Esophagus muscularis mucosa (tissue), 4 donors: ENCODE data around the gene WWC1. TPM values are rescaled to one million over a fixed set of nuclear protein-coding genes. Genes with fewer than 3 reads are reported as not detected.

Experiments
- DNase-seq: peaks from one replicate; pipeline ENCODE4 v3.0.0-alpha.2; 2017; ENCODE audit errors: extremely low spot score
- H3K27ac ChIP-seq, 4 donors: fragments of 200-600 bp; sonication (generic); replicated peaks in 1 of 4; 1 replicate in 3 of 4; 2 replicates in 1 of 4; pipeline ENCODE4 v1.5.1; 2016 to 2019; ENCODE audit warnings: mild to moderate bottlenecking in 1 of 4
- H3K27me3 ChIP-seq, 4 donors: fragments of 200-600 bp; sonication (generic); one replicate each; pipeline versions ENCODE4 v1.5.1 to v1.6.0; 2016 to 2019
- H3K36me3 ChIP-seq, 4 donors: fragments of 200-600 bp; sonication (generic); one replicate each; pipeline ENCODE4 v1.5.1; 2016 to 2019
- H3K4me1 ChIP-seq, 4 donors: fragments of 200-600 bp; sonication (generic); one replicate each; pipeline ENCODE4 v1.5.1; 2016 to 2019
- H3K4me3 ChIP-seq, 4 donors: fragments of 200-600 bp; sonication (generic); 1 replicate in 2 of 4; 2 replicates in 2 of 4; pipeline ENCODE4 v1.5.1; 2016 to 2019; ENCODE audit warnings: mild to moderate bottlenecking in 4 of 4, moderate library complexity in 1 of 4
- H3K9me3 ChIP-seq, 4 donors: fragments of 200-600 bp; sonication (generic); 1 replicate in 3 of 4; 2 replicates in 1 of 4; pipeline ENCODE4 v1.5.1; 2016 to 2019
- EP300 ChIP-seq: sonication (generic); formaldehyde crosslinking; IDR thresholded peaks from one replicate; pipeline ENCODE4 v1.6.1; 2017; ENCODE audit warnings: antibody characterized with exemption
- POLR2A ChIP-seq: fragments of 450-650 bp; IDR thresholded peaks from one replicate; pipeline ENCODE4 v1.6.1; 2017; ENCODE audit warnings: antibody characterized with exemption, moderate library complexity, mild to moderate bottlenecking, low read depth
- POLR2AphosphoS5 ChIP-seq, 2 donors: sonication (generic); formaldehyde crosslinking; IDR thresholded peaks; one replicate each; pipeline ENCODE4 v1.6.1; 2017; ENCODE audit warnings: antibody characterized with exemption in 2 of 2
- WGBS: methylation state at CpG from one replicate; pipeline ENCODE4 v1.1.5; 2018; 5-methylcytosine and 5-hydroxymethylcytosine counted together
- intact Hi-C: fragments of 100-400 bp; cut with DNase I; formaldehyde crosslinking; loops from one replicate; pipeline ENCODE4 v1.15.1; 2023
- total RNA-seq, 4 donors: library from RNA; depleted of rRNA; stranded (reverse); fragments of >200 nt; gene quantifications; one replicate each; pipeline versions ENCODE4 v1.1.0 to v1.2.1, GENCODE V29; 2016
- TF ChIP-seq, protein P1 (sequence below), 3 experiments: fragments of 200-600 bp in 2 of 3; fragments of 450-650 bp in 1 of 3; sonication (generic) in 2 of 3; IDR thresholded peaks; one replicate each; pipeline ENCODE4 v1.5.1; 2017 to 2019; ENCODE audit warnings: antibody characterized with exemption in 3 of 3, mild to moderate bottlenecking in 2 of 3, moderate library complexity in 1 of 3

Gene WWC1
- total RNA-seq, 4 donors from 2014 or later, result 2.1 to 6.2 (median 3.2) TPM

DNA sequence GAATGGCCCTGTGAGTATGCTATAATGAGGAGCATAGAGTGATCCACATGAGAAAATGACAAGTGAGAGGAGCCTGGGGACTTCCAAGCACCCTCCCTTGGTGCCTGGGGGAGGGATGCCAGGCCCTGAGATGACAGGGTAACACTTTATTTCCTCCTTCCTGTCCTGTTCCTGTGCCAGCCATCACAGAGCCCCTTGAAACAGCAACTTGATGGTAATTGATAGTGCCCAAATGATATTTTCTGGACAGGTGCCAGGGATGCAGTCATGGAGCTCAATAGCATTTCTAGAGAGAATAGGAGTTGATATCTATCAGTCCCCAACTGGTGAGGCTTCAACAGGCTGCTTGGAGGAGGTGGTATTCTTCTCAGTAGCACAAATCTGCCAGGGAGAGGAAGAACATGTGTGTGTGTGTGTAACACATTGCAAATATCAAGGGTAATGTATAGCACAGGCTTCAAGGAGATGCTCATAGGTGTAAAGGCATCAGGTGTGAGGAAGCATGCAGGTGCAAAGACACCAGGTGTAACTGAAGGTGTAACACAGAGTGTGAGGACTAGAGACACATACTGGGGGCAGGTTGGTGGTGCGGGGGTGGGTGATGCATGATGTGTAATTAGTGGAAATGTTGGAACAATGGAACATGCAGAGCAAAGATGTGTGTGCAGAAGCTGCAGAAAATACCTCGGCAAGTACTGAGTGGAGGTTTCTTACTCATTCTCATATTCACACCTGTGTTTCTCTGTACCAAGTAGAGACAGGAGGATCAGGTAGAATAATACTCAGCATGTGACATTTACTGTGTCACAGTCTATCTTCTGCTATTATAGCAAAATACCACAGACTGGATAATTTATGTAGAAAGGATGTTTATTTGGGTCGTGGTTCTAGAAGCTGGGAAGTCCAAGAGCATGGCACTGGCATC, 18.1 kb upstream of the WWC1 start:
- Histone ChIP-seq H3K36me3 (no peaks in the 10 kb centered on the region), H3K27me3 (peaks cover 0 to 4% (median 0%) of the 10 kb centered on the region in 4 donors), H3K9me3 (no peaks in the 10 kb centered on the region), H3K4me1 (peaks cover 13 to 16% (median 14%) of the 10 kb centered on the region in 4 donors), H3K27ac (no peak overlapping the region), H3K4me3 (no peak overlapping the region)
- TF ChIP-seq POLR2AphosphoS5 (IDR thresholded peaks at IDR 0.05), result no peak
- TF ChIP-seq POLR2A, result no peak
- TF ChIP-seq, protein P1, sequence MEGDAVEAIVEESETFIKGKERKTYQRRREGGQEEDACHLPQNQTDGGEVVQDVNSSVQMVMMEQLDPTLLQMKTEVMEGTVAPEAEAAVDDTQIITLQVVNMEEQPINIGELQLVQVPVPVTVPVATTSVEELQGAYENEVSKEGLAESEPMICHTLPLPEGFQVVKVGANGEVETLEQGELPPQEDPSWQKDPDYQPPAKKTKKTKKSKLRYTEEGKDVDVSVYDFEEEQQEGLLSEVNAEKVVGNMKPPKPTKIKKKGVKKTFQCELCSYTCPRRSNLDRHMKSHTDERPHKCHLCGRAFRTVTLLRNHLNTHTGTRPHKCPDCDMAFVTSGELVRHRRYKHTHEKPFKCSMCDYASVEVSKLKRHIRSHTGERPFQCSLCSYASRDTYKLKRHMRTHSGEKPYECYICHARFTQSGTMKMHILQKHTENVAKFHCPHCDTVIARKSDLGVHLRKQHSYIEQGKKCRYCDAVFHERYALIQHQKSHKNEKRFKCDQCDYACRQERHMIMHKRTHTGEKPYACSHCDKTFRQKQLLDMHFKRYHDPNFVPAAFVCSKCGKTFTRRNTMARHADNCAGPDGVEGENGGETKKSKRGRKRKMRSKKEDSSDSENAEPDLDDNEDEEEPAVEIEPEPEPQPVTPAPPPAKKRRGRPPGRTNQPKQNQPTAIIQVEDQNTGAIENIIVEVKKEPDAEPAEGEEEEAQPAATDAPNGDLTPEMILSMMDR (IDR thresholded peaks at IDR 0.05), result no peak
- no peak for TF ChIP-seq EP300
- no peak for DNase-seq
- WGBS, result 87% methylated on average over 3 of the region's 3 CpGs
- intact Hi-C loops, result no loop called here

DNA sequence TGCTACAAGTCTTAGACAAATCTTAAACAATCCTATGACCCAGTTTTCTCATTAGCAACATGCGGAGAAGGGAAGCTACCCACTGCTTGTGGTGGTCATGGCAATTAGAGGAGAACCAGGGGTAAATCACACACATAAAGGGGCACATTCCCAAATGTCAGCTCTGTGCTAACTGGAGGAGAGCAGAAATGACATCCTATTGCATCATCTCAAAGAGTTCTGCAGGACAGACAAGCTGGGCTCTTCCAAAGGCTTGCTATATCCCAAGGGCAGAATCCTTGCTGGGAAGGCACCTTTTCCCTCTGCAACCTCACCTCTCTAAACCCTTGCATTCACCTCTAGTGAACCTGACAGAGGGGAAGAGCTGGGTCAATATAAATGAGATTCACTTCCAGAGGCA, 17.0 kb upstream of the WWC1 start:
- no peaks in the 10 kb centered on the region for H3K36me3 ChIP-seq
- no peak overlapping the region for H3K27ac ChIP-seq
- H3K27me3 ChIP-seq, result peaks cover 0 to 4% (median 0%) of the 10 kb centered on the region in 4 donors
- WGBS, result 85% methylated on average over 1 of the region's 1 CpG
- H3K4me3 ChIP-seq, result no peak overlapping the region
- H3K4me1 ChIP-seq, result peaks cover 7 to 8% (median 7%) of the 10 kb centered on the region in 4 donors
- intact Hi-C loops, result no loop called here
- DNase-seq, result no peak
- H3K9me3 ChIP-seq, result no peaks in the 10 kb centered on the region
- TF ChIP-seq, protein P1 (IDR thresholded peaks at IDR 0.05), result no peak
- TF ChIP-seq POLR2AphosphoS5 (IDR thresholded peaks at IDR 0.05) (no peak), EP300 (no peak), POLR2A (no peak)

- intact Hi-C loops, result no loop called here
- H3K36me3 ChIP-seq, result no peaks in the 10 kb centered on the region
- H3K4me3 ChIP-seq, result no peak overlapping the region
- no peak for DNase-seq
- TF ChIP-seq, protein P1 (IDR thresholded peaks at IDR 0.05), result no peak
- TF ChIP-seq EP300 (no peak), POLR2A (no peak), POLR2AphosphoS5 (IDR thresholded peaks at IDR 0.05) (no peak)
- no peak overlapping the region for H3K27ac ChIP-seq
- H3K27me3 ChIP-seq, result peaks cover 0 to 4% (median 0%) of the 10 kb centered on the region in 4 donors
- H3K9me3 ChIP-seq, result no peaks in the 10 kb centered on the region
- H3K4me1 ChIP-seq, result no peaks in the 10 kb centered on the region
- 68% methylated on average over 5 of the region's 5 CpGs for WGBS
Observed at GRCh38 chr5:168275940-168276339, 15.5 kb upstream of the WWC1 start.

DNA sequence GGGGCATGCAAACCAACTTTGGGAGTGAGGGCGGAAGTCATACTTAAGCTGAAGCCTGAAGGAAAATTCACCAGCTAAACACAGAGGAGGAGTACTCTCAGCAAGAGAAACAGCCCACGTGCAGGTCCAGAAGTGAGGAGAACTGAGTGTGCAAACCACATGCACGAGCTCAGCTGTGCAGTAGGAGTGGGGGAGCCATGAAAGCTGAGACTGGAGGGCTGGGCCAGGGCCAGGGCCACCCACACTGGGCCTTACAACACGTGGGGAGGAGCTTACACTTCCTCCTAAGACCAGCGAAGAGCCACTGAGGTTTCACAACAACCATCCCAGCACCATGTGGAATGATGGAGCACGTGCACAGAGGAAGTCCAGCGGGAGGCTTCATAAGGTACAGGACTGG, 9.3 kb upstream of the WWC1 start:
- H3K27me3 ChIP-seq, result peaks cover 0 to 21% (median 0%) of the 10 kb centered on the region in 4 donors
- no peaks in the 10 kb centered on the region for H3K36me3 ChIP-seq
- DNase-seq, result no peak
- no peaks in the 10 kb centered on the region for H3K4me1 ChIP-seq
- peaks cover 0 to 17% (median 8%) of the 10 kb centered on the region in 4 donors for H3K9me3 ChIP-seq
- 44% methylated on average over 7 of the region's 7 CpGs for WGBS
- H3K27ac ChIP-seq, result no peak overlapping the region
- intact Hi-C loops, result no loop called here
- no peak overlapping the region for H3K4me3 ChIP-seq
- TF ChIP-seq POLR2AphosphoS5 (IDR thresholded peaks at IDR 0.05) (no peak), POLR2A (no peak), EP300 (no peak)
- TF ChIP-seq, protein P1 (IDR thresholded peaks at IDR 0.05), result no peak
